NCI-H2107 treated with DMSO at 0.1 percent for 48 hours (cell line): ENCODE data around the gene RBMXL2.
A peak's percentile ranks its signal among the peaks of the same experiment; 100 is the strongest.

ENCODE experiments used
- DNase-seq: peaks from one replicate; lab custom pipeline; 2025; ENCODE audit not compliant: unreplicated experiment; lab: John Stamatoyannopoulos, UW

The RBMXL2 gene

DNA sequence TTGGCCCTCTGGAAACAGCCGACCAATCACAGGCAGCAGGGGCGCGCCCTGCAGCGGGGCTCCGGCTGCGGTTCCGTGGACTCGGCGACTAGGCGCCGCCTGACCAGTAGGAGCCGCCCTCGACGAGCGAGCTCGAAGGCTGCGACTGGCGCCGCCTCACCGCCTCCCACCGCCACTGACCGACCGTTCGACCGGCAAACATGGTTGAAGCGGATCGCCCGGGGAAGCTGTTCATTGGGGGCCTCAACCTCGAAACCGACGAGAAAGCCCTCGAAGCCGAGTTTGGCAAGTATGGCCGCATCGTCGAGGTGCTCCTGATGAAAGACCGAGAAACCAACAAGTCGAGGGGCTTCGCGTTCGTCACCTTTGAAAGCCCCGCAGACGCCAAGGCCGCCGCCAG is at the start of gene RBMXL2:
RBMXL2 (plus strand) TSS at position 78 of the 400 bp plus-strand sequence; CDS start at position 201, 123 bp downstream.
- no peak for DNase-seq

- no peak for DNase-seq
Measured at GRCh38 chr11:7046474-7047175, 42.2 kb upstream of the RBMXL2 start.

DNA sequence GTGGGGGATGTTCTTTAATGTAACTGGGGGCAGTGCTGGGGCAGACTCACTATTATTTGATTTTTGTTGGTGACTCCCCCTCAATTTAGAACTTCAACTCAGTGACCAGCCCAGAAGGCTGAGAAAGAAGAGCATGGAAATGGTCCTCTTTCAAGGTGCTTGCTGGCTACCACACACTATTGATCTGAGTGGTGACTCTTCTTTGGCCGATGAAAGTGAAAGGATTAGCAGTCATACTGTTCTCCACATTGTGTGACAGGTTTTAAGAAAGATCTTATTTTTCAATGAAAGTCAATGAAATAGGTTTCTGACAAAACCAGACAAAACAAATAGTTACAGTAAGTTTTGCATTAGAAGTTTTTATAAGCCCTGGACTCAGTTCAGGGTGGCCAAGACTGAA is 38.6 kb upstream of the RBMXL2 start:
- DNase-seq: no peak

DNA sequence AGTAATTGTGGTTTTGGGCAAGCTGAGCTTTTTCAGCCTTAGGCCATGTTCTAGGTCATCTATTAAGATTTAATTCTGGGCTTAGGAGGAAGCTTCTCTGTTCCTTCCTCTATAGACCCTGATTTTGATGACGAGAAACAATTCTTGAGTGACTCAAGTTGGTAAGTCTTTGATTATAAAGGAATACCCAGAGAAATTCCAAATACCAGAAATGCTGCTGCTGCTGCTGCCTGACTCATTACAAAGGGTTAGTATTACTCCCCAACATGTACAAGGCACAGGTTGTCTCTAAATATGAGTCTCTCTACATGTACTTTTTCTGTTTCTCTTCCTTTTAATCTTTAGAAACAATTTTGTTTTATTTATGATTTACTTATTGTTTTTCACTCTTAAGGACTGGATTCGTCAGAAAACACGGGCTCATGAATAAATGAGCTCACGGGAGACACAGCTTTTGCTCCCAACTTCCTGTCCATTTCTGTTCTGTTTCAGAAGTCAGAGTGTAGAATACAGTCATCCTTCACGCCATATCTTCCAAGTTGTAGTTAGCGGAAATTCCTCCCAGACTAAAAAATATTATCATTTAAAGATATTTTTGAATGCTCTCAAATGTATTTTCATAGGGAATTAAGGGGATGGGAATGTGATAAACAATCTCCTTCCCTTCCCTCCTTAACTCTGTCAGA is 31.8 kb upstream of the RBMXL2 start:
- DNase-seq: no peak

DNA sequence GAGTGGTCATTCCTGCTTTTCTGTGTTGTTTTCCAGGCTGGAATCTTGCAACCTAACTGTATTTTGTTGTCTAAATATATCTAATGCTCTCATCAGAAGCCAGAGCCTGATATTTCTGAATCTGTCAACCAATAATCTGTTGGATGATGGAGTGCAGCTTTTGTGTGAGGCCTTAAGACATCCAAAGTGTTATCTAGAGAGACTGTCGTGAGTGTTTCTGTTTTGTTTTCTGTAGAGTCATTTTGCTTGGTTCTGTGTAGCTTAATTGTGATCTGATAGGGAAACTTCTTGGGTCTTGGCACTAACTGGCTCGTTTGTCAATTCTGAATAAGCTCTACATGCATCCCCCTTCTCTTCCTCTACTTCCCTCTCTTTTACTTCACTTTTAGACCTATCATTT is 31.2 kb upstream of the RBMXL2 start:
- no peak for DNase-seq

DNA sequence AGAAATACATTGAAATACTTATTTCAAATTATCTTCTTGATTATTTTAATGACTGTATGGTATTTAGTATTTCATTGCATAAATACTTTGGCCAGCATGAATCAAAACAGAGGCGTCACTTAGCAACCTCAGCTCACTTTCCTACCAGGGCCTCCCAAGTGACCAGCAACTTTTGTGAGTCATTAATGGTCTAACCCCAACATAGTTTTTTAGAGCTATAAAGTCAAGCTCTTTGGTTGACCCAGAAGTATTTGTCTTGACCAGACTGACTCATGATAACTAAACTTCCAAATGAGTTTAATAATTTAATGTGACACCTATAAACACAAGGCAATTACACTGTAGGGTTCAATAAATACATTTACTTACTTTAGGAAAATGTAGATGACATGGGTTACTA is 27.9 kb upstream of the RBMXL2 start:
- DNase-seq: no peak

GRCh38 chr11:7062534-7062933 is 26.3 kb upstream of the RBMXL2 start:
- no peak for DNase-seq

GRCh38 chr11:7072401-7073028 is 16.3 kb upstream of the RBMXL2 start:
- DNase-seq: peak; percentile 5

DNA sequence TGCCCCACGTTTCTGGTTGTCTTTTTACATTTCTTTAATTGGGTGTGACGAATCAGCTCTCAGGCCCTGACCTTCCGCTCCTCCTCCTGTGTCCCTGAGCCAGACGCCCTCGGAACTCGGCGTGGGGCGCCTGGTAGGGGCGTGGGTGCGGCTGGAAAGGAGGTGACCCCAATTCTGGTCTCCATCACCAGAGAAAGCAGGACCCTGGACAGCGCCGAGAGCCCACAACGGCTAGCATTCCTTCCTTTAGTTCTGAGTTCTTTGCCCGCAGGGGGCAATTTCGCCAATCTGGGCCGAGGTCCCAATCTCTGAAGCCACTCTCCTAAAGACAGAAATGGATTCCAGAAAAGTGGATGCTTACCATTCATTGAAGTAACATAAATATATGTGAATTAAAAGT is 11.7 kb upstream of the RBMXL2 start:
- DNase-seq: no peak

- no peak for DNase-seq
Measured at GRCh38 chr11:7079545-7080135, 9.2 kb upstream of the RBMXL2 start.

DNA sequence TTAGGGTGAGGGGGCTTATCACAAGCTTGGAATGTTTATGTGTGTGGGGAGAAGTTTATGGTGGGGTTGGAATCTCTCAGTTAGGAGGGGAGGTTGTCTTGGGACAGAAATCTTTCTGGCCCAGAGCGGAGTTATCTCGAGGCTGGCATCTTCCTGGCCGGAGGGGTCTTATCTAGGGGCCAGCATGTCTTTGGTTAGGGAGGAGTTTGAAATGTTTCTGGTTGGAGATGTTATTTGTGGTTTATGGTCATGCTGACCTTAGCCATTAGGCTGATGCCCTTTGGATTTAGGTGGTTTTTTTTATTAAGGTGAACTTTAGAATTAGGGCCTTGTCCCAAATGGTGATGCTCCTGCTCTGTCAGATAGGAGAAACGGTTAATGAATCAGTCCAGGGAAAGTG is 7.9 kb upstream of the RBMXL2 start:
- DNase-seq: no peak

DNA sequence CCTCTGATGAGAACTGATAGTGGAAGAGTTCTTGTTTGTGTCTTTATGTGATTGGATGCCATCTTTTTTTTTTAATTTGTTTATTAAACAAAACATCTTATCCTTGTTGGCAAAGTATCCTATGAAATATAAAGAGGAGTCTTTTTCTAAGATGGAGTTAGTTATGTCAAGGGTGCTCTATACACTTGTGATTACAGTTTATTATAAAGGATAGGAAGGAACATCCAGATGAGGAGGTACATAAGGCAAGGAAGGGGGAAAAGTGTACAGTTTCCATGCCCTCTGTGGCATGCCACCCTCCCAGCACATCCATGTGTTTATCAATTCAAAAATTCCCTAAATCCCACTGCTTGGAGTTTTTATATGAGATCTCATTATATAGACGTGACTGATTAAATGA is 7.4 kb upstream of the RBMXL2 start:
- DNase-seq: no peak

DNA sequence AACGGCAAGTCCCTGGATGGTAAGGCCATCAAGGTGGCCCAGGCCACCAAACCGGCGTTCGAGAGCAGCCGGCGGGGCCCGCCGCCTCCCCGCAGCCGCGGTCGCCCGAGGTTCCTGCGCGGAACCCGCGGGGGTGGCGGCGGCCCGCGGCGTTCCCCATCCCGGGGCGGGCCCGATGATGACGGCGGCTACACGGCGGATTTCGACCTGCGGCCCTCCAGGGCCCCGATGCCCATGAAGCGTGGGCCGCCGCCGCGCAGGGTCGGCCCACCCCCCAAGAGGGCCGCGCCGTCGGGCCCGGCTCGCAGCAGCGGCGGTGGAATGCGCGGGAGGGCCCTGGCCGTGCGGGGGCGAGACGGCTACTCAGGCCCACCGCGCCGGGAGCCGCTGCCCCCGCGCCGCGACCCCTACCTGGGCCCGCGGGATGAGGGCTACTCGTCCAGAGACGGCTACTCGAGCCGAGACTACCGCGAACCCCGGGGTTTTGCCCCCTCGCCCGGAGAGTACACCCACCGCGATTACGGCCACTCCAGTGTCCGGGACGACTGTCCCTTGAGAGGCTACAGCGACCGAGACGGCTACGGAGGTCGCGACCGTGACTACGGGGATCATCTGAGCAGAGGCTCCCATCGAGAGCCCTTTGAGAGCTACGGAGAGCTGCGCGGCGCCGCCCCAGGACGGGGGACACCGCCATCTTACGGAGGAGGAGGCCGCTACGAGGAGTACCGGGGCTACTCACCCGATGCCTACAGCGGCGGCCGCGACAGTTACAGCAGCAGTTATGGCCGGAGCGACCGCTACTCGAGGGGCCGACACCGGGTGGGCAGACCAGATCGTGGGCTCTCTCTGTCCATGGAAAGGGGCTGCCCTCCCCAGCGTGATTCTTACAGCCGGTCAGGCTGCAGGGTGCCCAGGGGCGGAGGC is 792 bp downstream of the RBMXL2 start:
- DNase-seq: no peak

DNA sequence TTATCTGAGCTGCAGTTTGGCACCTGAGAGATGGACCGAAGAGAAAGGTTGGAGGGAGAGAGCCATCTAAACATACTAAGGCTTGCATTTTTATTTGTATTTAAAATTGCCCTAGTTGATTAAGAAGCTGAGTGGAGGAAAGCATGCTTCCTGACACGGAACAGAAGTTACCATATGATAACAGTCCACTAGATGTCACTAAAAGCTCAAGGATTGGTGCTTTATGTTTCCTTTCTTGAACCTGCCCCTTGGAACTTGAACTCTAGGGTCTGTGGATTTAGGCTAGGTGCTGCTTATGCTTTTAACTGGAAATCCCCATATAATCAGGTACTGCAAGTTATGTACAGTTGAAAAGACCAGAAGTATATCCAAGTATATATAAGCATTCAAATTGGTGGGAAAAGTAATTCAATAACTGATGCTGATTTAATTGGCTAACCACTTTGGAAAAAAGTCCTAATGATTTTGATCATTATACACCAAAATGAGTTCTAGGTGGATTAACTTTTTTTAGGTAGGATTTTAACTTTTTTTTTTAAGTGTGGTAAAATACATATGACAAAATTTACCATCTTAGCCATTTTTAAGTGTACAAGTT is 9.5 kb downstream of the RBMXL2 start:
- peak; percentile 14 for DNase-seq

DNA sequence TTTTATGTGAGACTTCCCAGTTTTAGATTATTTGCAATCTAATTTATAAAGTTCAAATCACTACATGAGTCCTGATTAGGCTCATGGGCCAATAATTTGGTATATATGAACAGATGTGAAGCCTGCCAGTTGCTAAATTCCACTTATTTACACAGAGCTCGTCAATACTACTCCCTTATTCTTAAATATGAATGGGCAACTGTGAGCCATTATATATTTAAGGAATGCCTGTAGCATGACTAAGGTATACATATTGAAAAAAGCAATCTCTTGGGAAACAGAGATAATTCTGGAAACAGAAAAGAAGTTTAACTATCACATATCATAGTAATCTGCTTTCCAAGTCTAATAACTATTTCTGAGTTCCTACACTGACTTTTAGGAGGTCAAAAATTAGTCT is 27.0 kb downstream of the RBMXL2 start:
- no peak for DNase-seq

- DNase-seq: no peak
Measured at GRCh38 chr11:7116370-7116769, 27.6 kb downstream of the RBMXL2 start.

DNA sequence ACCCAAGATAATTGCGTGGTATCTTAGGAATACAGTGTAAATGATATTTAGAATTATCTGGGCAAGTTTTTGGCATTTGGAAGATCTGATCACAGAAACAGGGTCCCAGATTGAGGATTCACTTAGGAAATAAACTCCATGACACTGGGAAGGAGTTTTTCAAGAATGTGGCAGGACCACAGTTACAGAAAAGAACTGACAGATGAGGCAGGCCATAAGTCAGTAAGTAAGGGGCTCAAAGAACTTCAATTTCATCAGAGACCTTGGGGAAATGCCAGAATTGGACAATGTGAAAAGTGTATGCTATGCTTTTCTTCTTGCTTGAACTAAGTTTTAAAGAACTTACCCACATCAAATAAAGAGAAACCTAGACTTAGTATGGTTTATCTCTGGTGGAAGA is 49.3 kb downstream of the RBMXL2 start:
- no peak for DNase-seq
